ENCODE data around the gene HERC2.

GRCh38 chr15:28208583-28208982 is 113.4 kb downstream of the HERC2 start:
- TF ChIP-seq BRCA1 (IDR thresholded peaks at IDR 0.05; ENCODE audit: low read depth, low read length) (no peak), RNF2 (IDR thresholded peaks at IDR 0.05; ENCODE audit: borderline replicate concordance, low read depth, low read length, missing control alignments, poor library complexity, severe bottlenecking) (no peak), CTCF (IDR thresholded peaks at IDR 0.05; ENCODE audit: control extremely low read depth in 1 of 3, insufficient read depth in 1 of 3, low read depth in 1 of 3, low read length in 3 of 3) (no peak), POU5F1 (IDR thresholded peaks at IDR 0.05; ENCODE audit: low read depth, low read length) (no peak), EP300 (IDR thresholded peaks at IDR 0.05; ENCODE audit: borderline replicate concordance in 1 of 2, low read depth in 2 of 2, low read length in 2 of 2) (no peak)
